HepG2 (cell line): ENCODE measurements around the gene PDE3B. TPM values are rescaled to one million over a fixed set of nuclear protein-coding genes. Genes with fewer than 3 reads are reported as not detected.
"Not testable (repeated sequence)": the region's sequence is repeated elsewhere in the genome, so short reads cannot be mapped to it uniquely, and the experiment has no call there.

Experiments
- ATAC-seq: fragments of 200-7000 bp; cut with Tn5 transposase; 3 replicates; pipeline ENCODE4 v1.9.1; 2020; ENCODE audit warnings: mild to moderate bottlenecking, moderate library complexity
- BruUV-seq: library from RNA; stranded (reverse); fragments of 400-500 nt; replicated peaks from 2 replicates; lab custom pipeline; 2021; lab: Mats Ljungman, UMichigan
- CTCF ChIA-PET: fragments of 300-600 bp; formaldehyde crosslinking; extraction: SDS; loops from one replicate; lab custom pipeline; 2021; ENCODE audit warnings: low total read pairs, inconsistent platforms, low intra/inter-chr PET ratio; lab: Yijun Ruan, JAX
- POLR2A ChIA-PET: fragments of 350-600 bp; sonication (Branson Sonifier 250); formaldehyde crosslinking; loops from one replicate; lab custom pipeline; 2020; ENCODE audit warnings: antibody characterized with exemption, inconsistent platforms; lab: Yijun Ruan, JAX
- DNase-seq: peaks from one replicate; pipeline ENCODE4 v3.0.0-alpha.2; 2015; ENCODE audit warnings: low spot score
- FAIRE-seq: peaks from 3 replicates; lab custom pipeline; 2011; peaks lifted over from hg19 to GRCh38; lab: Jason Lieb, UNC
- H2AFZ ChIP-seq: one replicate; pipeline ENCODE4 v1.6.1; 2011; ENCODE audit warnings: low read length, inconsistent platforms
- H3K27ac ChIP-seq: fragments of 300-600 bp; 3 replicates; pipeline ENCODE4 v1.8.0; 2011; ENCODE audit warnings: mixed run types, mild to moderate bottlenecking, mixed read lengths, low read length, inconsistent platforms; ENCODE audit not compliant: insufficient read depth; ENCODE audit errors: extremely low read length
- H3K27me3 ChIP-seq, 2 experiments: fragments of 200-600 bp in 1 of 2; 2 replicates in 1 of 2; 3 replicates in 1 of 2; pipeline versions ENCODE4 v1.6.0 to v1.8.0; 2011; ENCODE audit warnings: low read length in 2 of 2, mild to moderate bottlenecking in 2 of 2, moderate library complexity in 2 of 2, inconsistent platforms in 1 of 2; ENCODE audit not compliant: insufficient read depth in 2 of 2, control insufficient read depth in 1 of 2
- H3K36me3 ChIP-seq, 2 experiments: fragments of 200-600 bp in 1 of 2; replicated peaks in 1 of 2; 2 replicates in 1 of 2; 3 replicates in 1 of 2; pipeline versions ENCODE4 v1.5.1 to v1.8.0; 2011; ENCODE audit warnings: low read length in 2 of 2, inconsistent platforms in 1 of 2; ENCODE audit not compliant: insufficient read depth in 2 of 2, control insufficient read depth in 1 of 2
- H3K4me1 ChIP-seq: 2 replicates; pipeline ENCODE4 v1.5.1; 2012; ENCODE audit warnings: low read length, inconsistent platforms; ENCODE audit not compliant: insufficient read depth
- H3K4me2 ChIP-seq: 2 replicates; pipeline ENCODE4 v1.6.0; 2011; ENCODE audit warnings: low read depth, low read length, inconsistent platforms
- H3K4me3 ChIP-seq, 3 experiments: fragments of 200-600 bp in 1 of 3; sonication (generic), shearing (Covaris generic) in 1 of 3; replicated peaks in 1 of 3; 2 replicates each; pipeline ENCODE4 v1.5.1; 2011 to 2016; ENCODE audit warnings: low read length in 3 of 3, inconsistent platforms in 2 of 3, low read depth in 2 of 3, mild to moderate bottlenecking in 2 of 3, control low read depth in 1 of 3, mixed read lengths in 1 of 3; ENCODE audit not compliant: insufficient read depth in 1 of 3
- H3K79me2 ChIP-seq: one replicate; pipeline ENCODE4 v1.6.1; 2011; ENCODE audit warnings: low read length, inconsistent platforms; ENCODE audit not compliant: insufficient read depth
- H3K9ac ChIP-seq: 2 replicates; pipeline ENCODE4 v1.6.0; 2011; ENCODE audit warnings: mild to moderate bottlenecking, low read depth, low read length, inconsistent platforms; ENCODE audit not compliant: insufficient read depth
- H3K9me3 ChIP-seq: 2 replicates; pipeline ENCODE4 v1.5.1; 2012; ENCODE audit warnings: mild to moderate bottlenecking, low read length
- H4K20me1 ChIP-seq: 2 replicates; pipeline ENCODE4 v1.6.0; 2011; ENCODE audit warnings: inconsistent platforms, mild to moderate bottlenecking, low read length, moderate library complexity; ENCODE audit not compliant: insufficient read depth
- WGBS: methylation state at CpG from one replicate; pipeline ENCODE4 v1.1.6; 2017; ENCODE audit warnings: low lambda C conversion rate; 5-methylcytosine and 5-hydroxymethylcytosine counted together
- in situ Hi-C: cut with HindIII; loops from 2 replicates; pipeline ENCODE4 v1.10.0; 2017; ENCODE audit warnings: low pct_unique_long_range_greater_than_20kb; ENCODE audit not compliant: extremely low pct_ligation_motif_present
- intact Hi-C: fragments of 100-400 bp; cut with micrococcal nuclease; formaldehyde crosslinking; loops from one replicate; pipeline ENCODE4 v1.10.0; 2022; ENCODE audit not compliant: unreplicated experiment
- polyA plus RNA-seq, 8 experiments: library from polyadenylated mRNA; depleted of rRNA in 3 of 8; stranded (reverse) in 7 of 8; unstranded in 1 of 8; fragments of >200 nt; fragmentation: Illumina TruSeq in 4 of 8; extraction: Trizol in 4 of 8; gene quantifications; 2 replicates each; pipeline versions ENCODE4 v1.2.1 to v1.2.3, GENCODE V29; 2011 to 2016; ENCODE audit warnings: low read depth in 4 of 8, missing spikeins in 1 of 8, mixed read lengths in 1 of 8; ENCODE audit not compliant: insufficient read depth in 1 of 8
- total RNA-seq, 5 experiments: library from RNA; depleted of rRNA; stranded (reverse); fragments of >200 nt; fragmentation: Illumina TruSeq; extraction: Trizol; gene quantifications; 2 replicates each; pipeline ENCODE4 v1.2.3, GENCODE V29; 2016; ENCODE audit warnings: low read depth in 1 of 5
- TF ChIP-seq, protein P1 (sequence below): sonication (generic); formaldehyde crosslinking; IDR thresholded peaks from 2 replicates; pipeline ENCODE4 v1.4.0; 2020; ENCODE audit warnings: missing genetic modification reagents
- TF ChIP-seq, protein P2 (sequence below): sonication (generic); formaldehyde crosslinking; IDR thresholded peaks from 2 replicates; pipeline ENCODE4 v1.5.1; 2020; ENCODE audit warnings: missing genetic modification reagents, mild to moderate bottlenecking, borderline replicate concordance

PDE3B gene
- total and polyA plus RNA-seq, 2 of the 13 experiments (the other 11 are each of a cell fraction or from before 2014, with no cell fraction given), result 14.1 to 26.5 TPM

DNA sequence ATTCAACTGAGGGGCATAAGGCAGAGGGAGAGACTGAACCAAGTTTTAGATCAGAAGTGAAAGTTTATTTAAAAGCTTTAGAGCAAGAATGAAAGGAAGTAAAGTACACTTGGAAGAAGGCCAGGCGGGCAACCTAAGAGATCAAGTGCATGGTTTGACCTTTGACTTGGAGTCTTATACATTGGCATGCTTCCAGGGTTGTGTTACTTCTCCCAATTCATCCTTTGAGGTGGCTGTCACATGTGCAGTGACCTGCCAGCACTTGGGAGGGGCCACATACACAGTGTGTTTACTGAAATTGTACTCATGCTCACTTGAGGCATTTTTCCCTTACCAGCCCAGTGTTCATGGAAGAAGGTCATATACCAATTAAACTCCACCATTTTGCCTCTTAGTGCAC, 218.1 kb downstream of the PDE3B start (continued):
- TF ChIP-seq, protein P1, sequence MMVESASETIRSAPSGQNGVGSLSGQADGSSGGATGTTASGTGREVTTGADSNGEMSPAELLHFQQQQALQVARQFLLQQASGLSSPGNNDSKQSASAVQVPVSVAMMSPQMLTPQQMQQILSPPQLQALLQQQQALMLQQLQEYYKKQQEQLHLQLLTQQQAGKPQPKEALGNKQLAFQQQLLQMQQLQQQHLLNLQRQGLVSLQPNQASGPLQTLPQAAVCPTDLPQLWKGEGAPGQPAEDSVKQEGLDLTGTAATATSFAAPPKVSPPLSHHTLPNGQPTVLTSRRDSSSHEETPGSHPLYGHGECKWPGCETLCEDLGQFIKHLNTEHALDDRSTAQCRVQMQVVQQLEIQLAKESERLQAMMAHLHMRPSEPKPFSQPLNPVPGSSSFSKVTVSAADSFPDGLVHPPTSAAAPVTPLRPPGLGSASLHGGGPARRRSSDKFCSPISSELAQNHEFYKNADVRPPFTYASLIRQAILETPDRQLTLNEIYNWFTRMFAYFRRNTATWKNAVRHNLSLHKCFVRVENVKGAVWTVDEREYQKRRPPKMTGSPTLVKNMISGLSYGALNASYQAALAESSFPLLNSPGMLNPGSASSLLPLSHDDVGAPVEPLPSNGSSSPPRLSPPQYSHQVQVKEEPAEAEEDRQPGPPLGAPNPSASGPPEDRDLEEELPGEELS, result 0 out of 2 replicates have a peak, but pooled peaks have one; percentile 25
- TF ChIP-seq, protein P2, sequence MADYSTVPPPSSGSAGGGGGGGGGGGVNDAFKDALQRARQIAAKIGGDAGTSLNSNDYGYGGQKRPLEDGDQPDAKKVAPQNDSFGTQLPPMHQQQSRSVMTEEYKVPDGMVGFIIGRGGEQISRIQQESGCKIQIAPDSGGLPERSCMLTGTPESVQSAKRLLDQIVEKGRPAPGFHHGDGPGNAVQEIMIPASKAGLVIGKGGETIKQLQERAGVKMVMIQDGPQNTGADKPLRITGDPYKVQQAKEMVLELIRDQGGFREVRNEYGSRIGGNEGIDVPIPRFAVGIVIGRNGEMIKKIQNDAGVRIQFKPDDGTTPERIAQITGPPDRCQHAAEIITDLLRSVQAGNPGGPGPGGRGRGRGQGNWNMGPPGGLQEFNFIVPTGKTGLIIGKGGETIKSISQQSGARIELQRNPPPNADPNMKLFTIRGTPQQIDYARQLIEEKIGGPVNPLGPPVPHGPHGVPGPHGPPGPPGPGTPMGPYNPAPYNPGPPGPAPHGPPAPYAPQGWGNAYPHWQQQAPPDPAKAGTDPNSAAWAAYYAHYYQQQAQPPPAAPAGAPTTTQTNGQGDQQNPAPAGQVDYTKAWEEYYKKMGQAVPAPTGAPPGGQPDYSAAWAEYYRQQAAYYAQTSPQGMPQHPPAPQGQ (CRISPR knock-in tag), result no peak

GRCh38 chr11:14863775-14864174, 220.2 kb downstream of the PDE3B start:
- Histone ChIP-seq H3K4me1 (peaks cover 12% of the 10 kb centered on the region), H3K36me3 (peaks cover 4 to 14% of the 10 kb centered on the region in 2 experiments; a peak in 4 of 5 replicates)
- H3K9ac ChIP-seq, H4K20me1 ChIP-seq, intact Hi-C loops, H3K27me3 ChIP-seq, POLR2A ChIA-PET, in situ Hi-C loops, H3K9me3 ChIP-seq, H2AFZ ChIP-seq, DNase-seq, BruUV-seq, H3K79me2 ChIP-seq, H3K4me2 ChIP-seq, FAIRE-seq, H3K27ac ChIP-seq, ATAC-seq, CTCF ChIA-PET, H3K4me3 ChIP-seq: not testable (repeated sequence)
- 98% methylated on average over 4 of the region's 4 CpGs for WGBS
